ENCODE data around the gene RAB17.

The RAB17 gene

GRCh38 chr2:237576974-237577373 is 13.6 kb downstream of the RAB17 start:
- no peak for DNase-seq

GRCh38 chr2:237575869-237576862 is 14.4 kb downstream of the RAB17 start:
- no peak for DNase-seq

- DNase-seq = no peak
These were observed 15.4 kb downstream of the RAB17 start for GRCh38 chr2:237574894-237575868.

GRCh38 chr2:237574467-237574866 is 16.1 kb downstream of the RAB17 start:
- DNase-seq = no peak

- no peak for DNase-seq
These were observed 16.7 kb downstream of the RAB17 start for GRCh38 chr2:237573721-237574415.

- DNase-seq = no peak
These were observed 17.8 kb downstream of the RAB17 start for GRCh38 chr2:237572742-237573101.

- DNase-seq = peak; percentile 91
These were observed 18.4 kb downstream of the RAB17 start for GRCh38 chr2:237572021-237572741.

- no peak for DNase-seq
These were observed 19.0 kb downstream of the RAB17 start for GRCh38 chr2:237571551-237571950.

- no peak for DNase-seq
These were observed 19.7 kb downstream of the RAB17 start for GRCh38 chr2:237570776-237571335.

- no peak for DNase-seq
These were observed 20.6 kb downstream of the RAB17 start for GRCh38 chr2:237569896-237570295.

- DNase-seq = no peak
These were observed 21.5 kb downstream of the RAB17 start for GRCh38 chr2:237569041-237569440.

GRCh38 chr2:237568121-237568660 is 22.3 kb downstream of the RAB17 start:
- DNase-seq = no peak

- no peak for DNase-seq
These were observed 23.1 kb downstream of the RAB17 start for GRCh38 chr2:237567276-237568029.

GRCh38 chr2:237566401-237567235 is 23.9 kb downstream of the RAB17 start, which contains the start of gene PRLH:
TSS of gene PRLH (plus strand) at chr2:237566574. CDS start at chr2:237566574, 0 bp downstream.
- DNase-seq = no peak

- no peak for DNase-seq
These were observed 24.6 kb downstream of the RAB17 start for GRCh38 chr2:237565974-237566373.

- DNase-seq = no peak
These were observed 25.9 kb downstream of the RAB17 start for GRCh38 chr2:237564526-237565131.

- no peak for DNase-seq
These were observed 26.7 kb downstream of the RAB17 start for GRCh38 chr2:237563816-237564215.

- no peak for DNase-seq
These were observed 29.3 kb downstream of the RAB17 start for GRCh38 chr2:237561221-237561620.
